ENCODE data around the gene F11R.
A peak's percentile ranks its signal among the peaks of the same experiment; 100 is the strongest.
"Not testable (repeated sequence)": the region's sequence is repeated elsewhere in the genome, so short reads cannot be mapped to it uniquely, and the experiment has no call there.

F11R gene

DNA sequence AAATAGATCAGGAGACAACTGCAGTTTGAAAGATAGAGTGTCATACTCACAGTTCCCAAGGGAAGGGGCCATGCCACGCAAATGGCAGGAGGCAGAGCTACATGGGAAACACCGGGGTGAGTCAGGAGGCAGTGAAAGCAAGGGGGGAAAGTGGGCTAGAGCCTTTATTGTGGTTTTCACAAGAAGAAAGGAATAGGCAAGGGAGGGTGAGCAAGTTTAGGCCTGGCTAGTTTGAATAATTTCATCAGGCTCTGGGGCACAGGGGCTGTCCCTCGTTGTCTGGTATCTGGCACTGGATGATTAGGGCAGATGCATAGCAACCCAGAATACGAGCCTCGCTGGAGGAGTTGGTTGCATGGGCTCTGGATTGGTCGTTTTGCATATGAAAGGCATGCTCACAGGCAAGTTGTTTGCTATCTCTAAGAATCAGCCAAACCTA is 49.3 kb downstream of the F11R start:
- no peak for DNase-seq (ENCODE audit: low spot score)

DNA sequence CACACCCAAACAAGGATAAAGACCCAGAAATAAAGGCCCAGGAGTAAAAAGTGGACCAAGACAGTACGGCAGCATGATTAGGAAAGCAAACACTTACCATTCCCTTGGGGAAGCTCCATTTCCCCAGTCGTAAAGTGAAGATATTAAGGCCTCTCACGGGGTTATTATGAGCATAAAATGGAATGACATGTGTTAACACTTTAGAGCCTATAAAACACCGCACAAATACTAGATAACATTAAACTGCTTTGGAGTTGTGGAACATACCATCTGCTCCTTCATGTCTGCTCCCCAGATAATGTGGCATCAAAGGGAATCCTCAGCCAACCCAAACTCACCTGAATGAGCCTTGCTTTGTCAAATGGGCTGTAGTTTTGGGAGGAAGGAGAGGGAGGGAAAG is 57.4 kb downstream of the F11R start:
- DNase-seq (ENCODE audit: low spot score): no peak

DNA sequence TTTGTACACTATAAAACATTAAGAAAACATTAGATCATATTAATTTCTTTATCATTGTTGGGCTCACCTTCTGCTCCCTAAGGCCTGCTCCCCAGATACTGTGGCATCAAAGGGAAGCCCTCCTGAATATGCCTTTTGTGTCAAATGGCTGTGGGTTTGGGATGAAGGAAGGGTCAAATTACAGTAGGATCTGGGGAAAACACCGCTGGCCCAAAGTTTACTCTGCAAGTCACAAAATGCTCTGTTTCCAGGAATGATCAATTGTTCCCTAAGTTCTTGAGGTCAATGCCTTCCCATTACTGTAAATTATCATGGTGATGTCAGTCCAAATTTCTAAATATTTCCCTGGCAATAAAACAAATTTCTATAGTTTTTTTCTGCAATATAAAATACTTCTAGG is 59.5 kb downstream of the F11R start:
- DNase-seq (ENCODE audit: low spot score): no peak

DNA sequence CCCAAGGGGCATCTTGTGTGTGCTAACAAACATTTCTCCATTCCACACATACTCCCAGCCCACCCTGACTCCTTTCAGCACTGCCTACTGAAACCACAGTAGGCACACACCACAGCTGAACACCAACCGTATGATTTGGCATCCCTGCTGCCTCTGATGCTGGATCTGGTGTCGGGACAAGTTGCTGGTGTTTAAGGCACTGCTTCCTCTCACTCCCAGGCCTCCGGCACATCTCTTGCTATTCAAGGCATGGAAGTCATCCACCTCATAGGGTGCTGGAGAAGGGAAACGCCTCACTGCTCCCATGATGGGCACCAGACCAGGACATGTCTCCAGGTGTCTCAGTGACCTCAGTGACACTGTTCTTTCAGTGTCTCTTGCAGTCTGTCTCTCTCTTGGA is 64.0 kb downstream of the F11R start:
- no peak for DNase-seq (ENCODE audit: low spot score)

DNA sequence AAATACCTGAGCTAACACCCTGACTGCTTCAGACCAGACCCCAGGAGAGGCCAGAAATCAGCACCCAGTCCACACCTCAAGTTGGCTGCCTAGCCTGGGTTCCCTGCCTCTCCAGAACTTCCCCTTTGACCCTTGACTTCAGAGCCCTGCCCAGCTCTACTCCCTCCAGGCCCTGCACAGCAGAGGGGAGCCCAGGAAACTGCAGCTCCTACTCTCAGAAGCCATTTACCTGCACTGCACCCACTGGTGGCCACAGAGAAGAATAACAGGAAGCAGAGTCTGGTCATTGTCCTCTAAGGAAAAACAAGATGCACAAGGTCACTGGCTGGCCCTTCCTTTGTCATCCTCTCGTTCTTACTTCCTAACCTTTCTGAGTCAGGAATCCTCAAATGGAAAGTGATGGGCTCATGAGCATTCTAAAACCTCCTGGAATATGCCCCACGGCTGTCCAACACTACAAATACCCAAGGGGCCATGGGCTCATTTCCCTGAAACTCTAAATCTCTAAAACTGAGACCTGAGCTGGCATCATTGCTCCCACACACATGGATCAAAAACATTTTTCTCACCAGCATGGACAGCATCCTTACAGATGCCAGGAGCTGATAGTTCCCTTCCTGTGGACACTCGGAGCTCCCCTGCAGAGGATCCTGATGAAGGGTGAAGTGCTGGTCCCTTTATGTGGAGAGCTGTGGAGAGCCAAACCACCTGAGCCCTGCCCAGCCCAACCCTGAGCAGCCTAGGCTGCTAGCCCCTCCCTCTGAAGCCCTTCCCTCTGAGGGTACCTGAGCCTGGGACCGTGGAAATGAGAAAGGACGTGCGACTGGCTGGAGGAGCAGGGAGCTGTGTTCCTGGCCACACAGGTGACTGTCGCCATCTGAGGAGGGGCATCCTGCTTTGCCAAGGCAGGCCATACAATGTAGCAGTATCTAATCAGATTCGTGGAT is 66.5 kb downstream of the F11R start, which contains the start of gene ITLN2:
ITLN2 (minus strand) TSS at position 652 of the 947 bp plus-strand sequence; CDS start at position 584, 68 bp downstream.
- DNase-seq (ENCODE audit: low spot score): peak; percentile 73

DNA sequence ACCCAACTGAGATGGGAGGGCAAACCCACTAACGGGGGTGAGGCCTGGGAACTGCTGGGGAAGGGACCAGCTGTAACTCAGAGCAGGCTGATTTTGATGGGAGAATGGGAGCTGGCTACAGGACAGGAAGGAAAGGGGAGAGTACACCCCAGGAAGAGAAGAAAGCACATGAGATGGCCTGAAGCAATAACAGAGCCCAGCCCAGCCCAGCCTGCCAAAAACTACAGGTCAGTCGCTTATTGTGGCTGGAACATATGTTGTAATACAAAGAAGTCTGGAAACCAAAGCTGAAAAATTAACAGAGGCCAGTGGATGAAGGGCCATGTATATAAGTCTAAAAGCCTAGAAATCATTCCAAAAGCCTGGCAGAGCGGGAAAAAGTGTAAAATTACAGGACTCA is 67.9 kb downstream of the F11R start:
- no peak for DNase-seq (ENCODE audit: low spot score)

DNA sequence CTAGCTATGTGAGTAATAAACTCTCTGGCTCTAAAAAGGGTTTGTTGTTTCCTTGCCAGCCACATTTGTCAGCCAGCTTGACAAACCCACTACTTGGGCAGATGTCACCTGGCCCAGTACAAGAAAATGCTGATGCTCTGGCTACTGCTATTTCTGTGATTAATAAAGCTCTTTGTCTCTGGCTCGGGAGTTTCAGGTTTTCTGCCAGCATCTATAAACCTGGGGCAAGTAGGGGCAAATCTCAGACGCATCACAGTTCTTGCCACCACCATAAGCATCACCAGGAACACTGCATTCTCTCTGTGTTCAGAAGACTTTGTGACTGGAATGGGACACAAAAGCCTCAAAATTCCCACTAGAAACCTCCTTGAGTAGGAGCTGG is 68.8 kb downstream of the F11R start:
- DNase-seq (ENCODE audit: low spot score): no peak

DNA sequence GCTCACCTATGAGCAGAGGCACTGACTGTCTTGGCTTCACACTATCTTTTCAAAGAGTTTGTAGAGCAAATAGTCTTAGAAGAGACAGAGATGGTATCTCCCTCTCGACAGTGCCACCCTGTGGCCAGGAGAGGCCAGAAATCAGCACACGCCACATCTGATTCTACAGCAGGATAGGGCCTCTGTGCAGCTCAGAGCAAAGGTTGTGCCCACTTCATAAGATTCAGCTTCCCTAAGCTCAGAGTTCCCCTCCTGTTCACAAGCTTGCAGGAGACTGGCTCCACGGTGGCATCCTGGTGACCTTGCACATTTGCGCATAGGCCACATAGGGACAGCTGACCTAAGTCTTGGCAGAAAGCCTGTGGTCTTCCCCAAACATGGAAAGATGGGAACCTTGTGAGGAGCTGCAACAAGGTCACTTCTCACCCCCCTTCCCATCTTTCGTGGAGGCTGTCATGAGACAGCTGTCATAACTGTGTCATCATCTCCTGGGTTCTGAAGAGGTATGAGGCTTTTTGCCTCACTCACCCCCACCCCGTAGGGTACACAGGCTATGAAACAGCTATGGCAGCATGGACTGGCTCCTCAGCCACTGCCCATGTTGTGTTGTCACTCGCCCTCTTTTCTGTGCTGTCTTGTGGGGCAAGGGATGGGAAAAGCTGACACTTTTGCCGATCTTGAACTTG is 69.4 kb downstream of the F11R start:
- DNase-seq (ENCODE audit: low spot score): peak; percentile 72

DNA sequence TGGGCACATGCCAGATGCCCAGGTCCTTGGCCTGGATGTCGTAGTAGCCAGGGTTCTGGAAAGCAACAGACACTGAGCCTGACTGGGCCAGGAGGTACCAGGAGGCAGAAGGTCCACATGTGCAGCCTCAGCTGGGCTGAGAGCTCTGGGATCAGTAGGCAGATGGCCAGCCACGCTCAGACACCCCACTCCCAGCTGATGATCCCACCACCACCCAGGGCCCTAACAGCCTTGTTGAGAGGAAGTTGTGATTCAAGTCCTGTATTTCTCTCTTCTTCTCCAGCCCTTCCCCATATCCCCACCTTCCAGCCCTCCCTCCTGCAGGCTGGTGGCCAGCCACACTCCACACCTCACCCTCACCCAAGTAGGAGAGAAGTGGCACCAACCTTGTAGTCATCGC is 70.3 kb downstream of the F11R start:
- no peak for DNase-seq (ENCODE audit: low spot score)

DNA sequence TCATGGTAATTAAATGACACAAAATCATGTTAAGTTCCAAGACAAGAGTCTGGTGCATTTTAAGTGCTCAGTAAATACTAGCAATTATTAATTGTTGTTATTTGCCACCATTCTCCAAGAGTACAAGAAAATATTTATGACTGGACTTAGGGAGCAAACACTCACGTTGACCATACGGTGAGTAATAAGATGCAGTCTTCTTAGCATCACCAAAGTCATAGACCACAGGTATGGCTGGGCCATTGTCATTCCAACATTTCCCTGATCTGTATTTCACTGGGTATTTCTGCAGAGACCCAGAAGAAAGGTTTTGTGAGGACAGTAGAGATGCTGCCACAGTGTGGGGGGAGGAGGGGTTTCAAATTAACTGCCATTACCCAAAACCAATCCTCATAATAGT is 71.1 kb downstream of the F11R start:
- DNase-seq (ENCODE audit: low spot score): no peak

DNA sequence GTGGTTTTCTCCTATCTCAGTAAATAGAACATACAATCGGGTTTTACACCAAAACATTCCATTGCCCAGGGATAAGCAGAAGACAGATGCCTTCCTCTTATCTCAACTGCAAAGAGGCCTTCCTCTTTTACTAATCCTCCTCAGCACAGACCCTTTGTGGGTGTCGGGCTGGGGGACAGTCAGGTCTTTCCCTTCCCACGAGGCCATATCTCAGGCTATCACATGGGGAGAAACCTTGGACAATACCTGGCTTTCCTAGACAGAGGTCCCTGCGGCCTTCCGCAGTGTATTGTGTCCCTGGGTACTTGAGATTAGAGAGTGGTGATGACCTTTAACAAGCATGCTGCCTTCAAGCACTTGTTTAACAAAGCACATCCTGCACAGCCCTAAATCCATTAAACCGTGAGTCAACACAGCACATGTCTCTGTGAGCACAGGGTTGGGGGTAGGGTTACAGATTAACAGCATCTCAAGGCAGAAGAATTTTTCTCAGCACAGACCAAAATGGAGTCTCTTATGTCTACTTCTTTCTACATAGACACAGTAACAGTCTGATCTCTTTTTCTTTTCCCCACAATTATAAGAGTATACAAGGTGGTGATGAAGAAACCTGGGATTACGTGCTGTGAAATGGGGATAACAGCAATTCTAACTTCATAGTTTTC is 71.6 kb downstream of the F11R start:
- not testable (repeated sequence) for DNase-seq (ENCODE audit: low spot score)

DNA sequence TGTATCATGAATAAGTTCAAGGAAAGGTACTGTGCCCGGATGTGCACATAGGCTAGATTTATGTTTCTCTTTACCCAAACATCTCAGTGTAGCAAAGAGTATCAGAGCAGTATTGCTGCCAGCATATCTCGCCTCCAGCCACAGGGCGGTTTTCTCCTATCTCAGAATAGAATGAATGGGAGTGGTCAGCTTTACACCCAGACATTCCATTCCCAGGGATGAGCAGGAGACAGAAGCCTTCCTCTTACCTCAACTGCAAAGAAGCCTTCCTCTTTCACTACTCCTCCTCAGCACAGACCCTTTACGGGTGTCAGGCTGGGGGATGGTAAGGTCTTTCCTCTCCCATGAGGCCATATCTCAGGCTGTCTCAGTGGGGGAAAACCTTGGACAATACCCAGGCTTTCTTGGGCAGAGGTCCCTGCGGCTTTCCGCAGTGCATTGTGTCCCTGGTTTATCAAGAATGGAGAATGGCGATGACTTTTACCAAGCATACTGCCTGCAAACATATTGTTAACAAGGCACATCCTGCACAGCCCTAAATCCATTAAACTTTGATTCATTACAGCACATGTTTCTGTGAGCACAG is 73.7 kb downstream of the F11R start:
- DNase-seq (ENCODE audit: low spot score): not testable (repeated sequence)

DNA sequence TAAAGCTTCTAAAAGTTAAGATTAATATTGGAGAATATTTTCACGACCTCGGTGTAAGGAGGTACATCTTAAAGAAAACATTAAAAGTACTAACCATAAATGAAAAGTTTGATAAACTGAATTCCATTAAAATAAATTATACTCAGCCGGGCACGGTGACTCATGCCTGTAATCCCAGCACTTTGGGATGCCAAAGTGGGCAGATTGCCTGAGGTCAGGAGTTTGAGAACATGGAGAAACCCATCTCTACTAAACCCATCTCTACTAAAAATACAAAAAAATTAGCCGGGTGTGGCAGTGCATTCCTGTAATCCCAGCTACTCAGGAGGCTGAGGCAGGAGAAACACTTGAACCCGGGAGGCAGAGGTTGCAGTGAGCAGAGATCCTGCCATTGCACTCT is 75.1 kb downstream of the F11R start:
- DNase-seq (ENCODE audit: low spot score): not testable (repeated sequence)

Measured in ecto neural progenitor cell (in vitro differentiated cells).